HG03354 (cell line): Measurements from ENCODE around the gene CCDC88A.

Source experiments
- ATAC-seq: cut with Tn5 transposase; IDR thresholded peaks from one replicate; pipeline ENCODE4 v1.9.1; 2021; ENCODE audit warnings: mild to moderate bottlenecking; ENCODE audit not compliant: unreplicated experiment, poor library complexity, severe bottlenecking

The CCDC88A gene

DNA sequence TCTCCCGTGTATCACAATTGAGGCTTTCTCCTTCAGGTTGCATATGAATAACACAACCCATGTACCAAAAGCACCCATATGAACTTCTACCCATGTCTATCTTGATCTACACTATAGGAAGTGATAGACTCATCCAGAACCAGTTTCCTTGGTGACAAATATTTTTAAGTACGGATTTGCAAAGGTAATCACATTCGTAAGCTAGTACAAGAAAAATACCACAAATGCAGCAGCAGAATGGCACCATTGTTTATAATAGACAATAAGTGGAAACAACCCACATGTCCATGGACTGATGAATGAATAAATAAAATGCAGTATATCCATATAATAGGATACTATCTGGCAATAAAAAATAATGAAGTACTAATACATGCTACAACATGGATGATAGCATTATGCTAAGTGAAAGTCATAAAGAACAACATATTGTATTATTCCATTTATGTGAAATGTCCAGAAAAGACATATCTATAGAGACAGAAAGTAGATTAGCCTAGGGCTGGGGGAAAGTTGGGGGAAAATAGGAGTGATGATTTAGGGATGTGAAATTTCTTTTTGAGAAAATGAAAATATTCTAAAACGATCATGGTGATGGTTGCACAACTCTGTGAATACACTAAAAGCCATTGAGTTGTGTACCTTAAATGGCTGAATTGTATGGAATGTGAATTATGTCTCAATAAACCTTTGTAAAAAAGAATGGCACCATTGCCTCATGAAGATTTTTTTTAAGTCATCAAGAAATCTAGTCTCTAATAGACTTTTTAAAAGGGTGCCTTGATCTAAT is 3.4 kb upstream of the CCDC88A start:
- no peak for ATAC-seq

GRCh38 chr2:55421326-55421725 is 1.7 kb upstream of the CCDC88A start:
- no peak for ATAC-seq

- ATAC-seq: no peak
Observed at GRCh38 chr2:55420871-55421270, 1.2 kb upstream of the CCDC88A start.

GRCh38 chr2:55420439-55420725 is 726 bp upstream of the CCDC88A start:
- ATAC-seq: no peak

GRCh38 chr2:55419233-55419678 is 400 bp downstream of the CCDC88A start:
- peak; percentile 33 for ATAC-seq

DNA sequence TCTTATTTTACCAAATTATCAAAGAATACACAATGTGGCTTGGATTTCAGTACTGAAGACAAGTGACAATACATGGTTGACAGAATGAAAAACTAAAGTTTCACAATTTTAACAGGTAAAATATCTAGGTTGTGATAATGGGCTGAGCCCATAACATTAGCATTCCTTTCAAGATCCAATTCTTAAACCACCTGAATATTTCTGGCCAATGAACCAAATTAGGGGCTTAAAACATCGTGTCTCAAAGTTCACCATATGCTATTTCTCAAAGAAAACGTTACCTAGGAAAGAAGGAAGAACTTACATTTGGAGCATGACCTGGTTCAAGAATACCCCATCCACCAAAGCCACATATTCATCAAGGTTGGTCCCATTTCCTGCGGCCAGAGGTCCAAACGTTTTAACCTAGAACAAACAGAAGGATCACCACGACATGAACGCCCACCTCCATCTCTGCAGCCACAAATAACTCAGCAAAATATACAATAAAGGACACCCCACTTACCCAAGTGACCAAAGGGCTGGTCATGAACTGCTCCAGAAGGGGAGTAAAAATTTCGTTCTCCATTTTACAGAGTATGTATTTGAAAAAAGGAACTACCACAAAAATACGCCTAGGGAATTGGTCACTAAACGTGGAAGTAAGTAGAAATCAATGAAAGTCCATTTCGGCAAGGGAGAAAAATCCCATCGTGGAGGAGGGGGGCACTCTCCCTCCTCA is 984 bp downstream of the CCDC88A start:
- ATAC-seq: no peak

DNA sequence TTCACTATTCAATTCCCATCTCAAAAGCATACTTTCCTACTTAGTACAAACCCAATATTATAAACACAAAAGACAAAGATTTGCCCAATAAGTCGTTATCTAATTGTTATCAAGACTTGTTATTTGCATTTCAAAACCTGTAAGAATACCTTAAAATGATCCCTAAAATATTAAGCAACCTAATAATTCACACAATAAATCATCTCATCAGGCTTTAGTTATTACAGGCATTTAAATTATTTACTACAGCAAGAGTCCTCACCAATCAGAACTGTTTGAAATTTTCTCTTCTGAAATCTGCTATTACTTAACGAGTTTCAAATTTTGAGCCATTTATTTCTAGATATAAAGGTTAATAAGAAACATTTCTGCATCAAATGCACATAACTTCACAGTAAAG is 1.6 kb downstream of the CCDC88A start:
- no peak for ATAC-seq

DNA sequence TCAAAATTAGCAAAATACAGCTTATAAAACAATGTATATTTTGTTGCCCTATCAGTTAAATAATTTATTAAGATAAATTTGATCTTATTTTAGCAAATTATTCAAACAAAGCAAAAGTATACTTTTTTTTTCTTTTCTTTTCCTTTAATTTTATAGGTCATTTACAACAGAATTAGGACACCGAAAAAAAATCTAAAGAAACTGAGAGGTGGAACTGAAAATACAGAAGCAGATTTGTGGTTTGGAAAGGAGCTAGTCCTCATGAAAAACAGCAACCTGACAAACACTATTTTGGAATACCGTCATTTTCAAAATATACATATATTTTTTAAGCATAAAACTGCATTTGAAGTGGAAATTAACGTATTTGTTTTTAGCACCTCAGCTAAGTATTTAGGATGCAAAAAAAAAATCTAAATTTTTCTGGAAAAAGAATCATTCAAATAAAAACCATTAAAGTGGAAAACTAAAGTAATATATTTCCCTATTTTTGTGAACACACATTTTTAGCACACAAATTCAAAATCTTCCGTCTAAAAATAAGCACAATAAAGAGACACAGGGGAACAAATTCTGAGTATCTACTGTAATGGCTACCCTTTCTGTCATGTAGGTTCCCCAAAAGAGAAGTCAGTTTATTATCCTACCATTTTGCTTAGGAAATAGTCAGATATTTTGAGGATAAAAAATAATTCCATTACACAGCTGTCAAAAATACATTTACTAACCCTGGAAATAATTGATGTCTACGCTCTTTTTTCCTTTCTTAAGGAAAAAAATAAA is 2.7 kb downstream of the CCDC88A start:
- no peak for ATAC-seq

- no peak for ATAC-seq
Observed at GRCh38 chr2:55415300-55415699, 4.4 kb downstream of the CCDC88A start.

- ATAC-seq: no peak
Observed at GRCh38 chr2:55408918-55409868, 10.5 kb downstream of the CCDC88A start.

DNA sequence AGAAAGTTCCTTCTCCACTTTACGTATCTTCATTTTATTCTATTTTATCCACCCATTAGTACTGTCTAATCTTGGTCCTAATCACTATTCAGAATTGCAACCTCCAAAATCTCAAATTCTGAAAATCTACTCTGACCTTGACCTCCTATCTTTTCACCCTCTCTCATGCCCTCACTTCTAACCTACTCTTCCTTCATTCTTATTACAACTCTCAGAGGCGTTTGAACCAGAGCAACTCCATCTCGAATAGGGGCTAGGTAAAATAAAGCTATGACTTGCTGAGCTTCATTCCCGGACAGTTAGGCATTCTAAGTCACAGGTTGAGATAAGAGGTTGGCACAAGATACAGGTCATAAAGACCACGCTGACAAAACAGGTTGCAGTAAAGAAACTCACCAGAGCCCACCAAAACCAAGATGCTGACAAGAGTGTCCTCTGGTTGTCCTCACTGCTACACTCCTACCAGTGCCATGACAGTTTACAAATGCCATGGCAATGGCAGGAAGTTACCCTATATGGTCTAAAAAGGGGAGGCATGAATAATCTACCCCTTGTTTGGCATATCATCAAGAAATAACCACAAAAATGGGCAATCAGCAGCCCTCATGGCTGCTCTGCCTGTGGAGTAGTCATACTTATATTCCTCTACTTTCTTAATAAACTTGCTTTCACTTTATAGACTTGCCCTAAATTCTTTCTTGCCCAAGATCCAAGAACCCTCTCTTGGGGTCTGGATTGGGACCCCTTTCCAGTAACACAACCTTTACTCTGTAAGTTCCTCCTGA is 11.4 kb downstream of the CCDC88A start:
- ATAC-seq: no peak

DNA sequence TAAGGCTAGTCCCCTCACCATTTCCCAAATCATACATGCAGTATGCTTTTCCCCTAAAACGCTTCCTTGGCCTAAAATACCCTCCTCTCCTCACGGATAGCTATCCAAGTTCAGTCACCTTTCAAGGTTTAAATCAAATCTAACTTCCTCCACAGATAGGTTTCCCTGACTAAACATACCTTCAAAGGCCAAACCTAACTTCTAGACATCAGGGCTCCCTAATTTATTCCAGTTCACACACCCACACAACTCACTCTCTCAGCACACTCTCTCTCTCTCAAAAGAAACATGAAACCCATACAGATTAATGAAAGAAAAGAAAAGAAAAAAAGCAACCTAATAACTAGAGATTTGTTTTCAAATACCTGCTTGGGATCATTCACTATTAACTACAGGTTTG is 14.5 kb downstream of the CCDC88A start:
- ATAC-seq: no peak

- no peak for ATAC-seq
Observed at GRCh38 chr2:55403256-55403998, 16.2 kb downstream of the CCDC88A start.

GRCh38 chr2:55401124-55401523 is 18.5 kb downstream of the CCDC88A start:
- ATAC-seq: no peak

DNA sequence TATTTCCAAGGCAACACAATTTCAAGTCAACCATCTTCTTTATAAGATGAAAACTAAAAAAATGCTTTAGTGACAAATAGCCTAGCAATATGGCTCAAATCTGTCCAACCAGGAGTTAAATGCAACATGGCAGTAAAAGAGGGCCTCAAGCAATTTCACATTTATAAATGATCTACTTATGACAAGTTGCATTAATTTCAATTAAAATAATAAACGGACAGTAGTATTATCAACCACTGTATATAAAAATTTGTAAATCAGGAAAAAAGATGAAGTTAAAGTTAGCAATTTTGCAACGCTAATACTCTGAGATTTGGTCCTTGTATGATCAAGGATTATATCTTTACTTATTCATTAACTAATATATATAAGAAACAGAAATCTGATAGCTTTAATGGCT is 19.3 kb downstream of the CCDC88A start:
- ATAC-seq: no peak

DNA sequence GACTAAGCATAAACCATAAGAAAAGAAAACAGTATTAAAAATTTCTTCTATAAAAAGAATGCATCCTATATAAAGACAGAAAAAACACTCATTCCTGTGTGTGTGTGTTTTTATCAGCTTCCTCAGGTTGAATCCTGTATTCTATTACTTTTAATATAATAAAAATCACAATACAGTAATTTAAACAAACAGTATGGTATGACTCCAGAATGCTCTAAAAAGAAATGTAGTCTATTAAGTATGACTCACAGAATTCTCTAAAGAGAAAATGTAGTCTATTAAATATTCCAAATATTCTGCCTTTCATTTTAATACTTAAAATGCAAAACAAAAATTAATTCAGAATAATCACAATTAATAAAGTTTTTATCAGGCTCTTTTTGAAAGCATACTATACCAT is 19.8 kb downstream of the CCDC88A start:
- ATAC-seq: no peak

- ATAC-seq: peak; percentile 52
Observed at GRCh38 chr2:55395724-55396605, 23.7 kb downstream of the CCDC88A start.
